Adrenal gland (tissue), 5 donors: ENCODE data around the gene FZD7.

Experiments
- POLR2A ChIP-seq, 2 donors: fragments of 450-650 bp; IDR thresholded peaks; one replicate each; pipeline ENCODE4 v1.6.1; 2017; ENCODE audit warnings: antibody characterized with exemption in 2 of 2, mild to moderate bottlenecking in 2 of 2, moderate library complexity in 1 of 2
- TF ChIP-seq, protein P1 (sequence below), 6 experiments: fragments of 450-650 bp in 4 of 6; fragments of 200-600 bp in 2 of 6; sonication (generic) in 1 of 6; IDR thresholded peaks; 1 replicate in 5 of 6; 2 replicates in 1 of 6; pipeline versions ENCODE4 v1.5.1 to v1.8.0; 2016 to 2021; ENCODE audit warnings: antibody characterized with exemption in 6 of 6, mild to moderate bottlenecking in 2 of 6, moderate library complexity in 1 of 6
- donor health status: DM: no; HTN: no; CAD: no.

DNA sequence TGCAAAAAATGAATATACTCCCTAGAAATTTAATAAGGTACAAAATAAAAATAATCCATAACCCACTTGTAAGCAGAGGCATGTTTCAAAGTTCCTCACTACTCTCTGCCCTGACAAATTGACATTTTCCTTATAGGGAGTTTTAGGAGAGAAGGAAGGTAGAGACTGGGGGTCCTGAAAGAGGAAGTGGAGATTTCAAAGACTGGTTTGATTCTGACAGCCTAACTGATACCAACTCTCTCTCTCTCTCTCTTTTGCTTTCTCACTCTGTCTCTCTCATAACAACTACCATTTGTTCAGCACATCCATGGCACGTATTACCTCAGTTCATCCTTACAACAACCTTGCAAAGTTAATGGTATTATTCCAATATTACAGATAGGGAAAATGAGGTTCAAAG lies 18.6 kb downstream of the FZD7 start:
- TF ChIP-seq, protein P1, sequence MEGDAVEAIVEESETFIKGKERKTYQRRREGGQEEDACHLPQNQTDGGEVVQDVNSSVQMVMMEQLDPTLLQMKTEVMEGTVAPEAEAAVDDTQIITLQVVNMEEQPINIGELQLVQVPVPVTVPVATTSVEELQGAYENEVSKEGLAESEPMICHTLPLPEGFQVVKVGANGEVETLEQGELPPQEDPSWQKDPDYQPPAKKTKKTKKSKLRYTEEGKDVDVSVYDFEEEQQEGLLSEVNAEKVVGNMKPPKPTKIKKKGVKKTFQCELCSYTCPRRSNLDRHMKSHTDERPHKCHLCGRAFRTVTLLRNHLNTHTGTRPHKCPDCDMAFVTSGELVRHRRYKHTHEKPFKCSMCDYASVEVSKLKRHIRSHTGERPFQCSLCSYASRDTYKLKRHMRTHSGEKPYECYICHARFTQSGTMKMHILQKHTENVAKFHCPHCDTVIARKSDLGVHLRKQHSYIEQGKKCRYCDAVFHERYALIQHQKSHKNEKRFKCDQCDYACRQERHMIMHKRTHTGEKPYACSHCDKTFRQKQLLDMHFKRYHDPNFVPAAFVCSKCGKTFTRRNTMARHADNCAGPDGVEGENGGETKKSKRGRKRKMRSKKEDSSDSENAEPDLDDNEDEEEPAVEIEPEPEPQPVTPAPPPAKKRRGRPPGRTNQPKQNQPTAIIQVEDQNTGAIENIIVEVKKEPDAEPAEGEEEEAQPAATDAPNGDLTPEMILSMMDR (IDR thresholded peaks at IDR 0.05), result no peak
- no peak for TF ChIP-seq POLR2A (IDR thresholded peaks at IDR 0.05)
